Mucosa of stomach (tissue), 1 donor: ENCODE results near the gene MMP2.
A peak's percentile ranks its signal among the peaks of the same experiment; 100 is the strongest.

Experiments
- H3K27me3 ChIP-seq: one replicate; pipeline ENCODE4 v1.7.0; 2013; ENCODE audit warnings: mild to moderate bottlenecking, low read length; ENCODE audit not compliant: control insufficient read depth, insufficient read depth
- H3K36me3 ChIP-seq: one replicate; pipeline ENCODE4 v1.7.0; 2013; ENCODE audit warnings: low read length; ENCODE audit not compliant: control insufficient read depth, insufficient read depth
- H3K4me1 ChIP-seq: one replicate; pipeline ENCODE4 v1.7.0; 2013; ENCODE audit warnings: mild to moderate bottlenecking, low read length; ENCODE audit not compliant: control insufficient read depth, insufficient read depth
- H3K4me3 ChIP-seq: one replicate; pipeline ENCODE4 v1.7.0; 2013; ENCODE audit warnings: low read length
- H3K9ac ChIP-seq: one replicate; pipeline ENCODE4 v1.7.0; 2013; ENCODE audit warnings: mild to moderate bottlenecking, low read length, moderate library complexity
- H3K9me3 ChIP-seq: one replicate; pipeline ENCODE4 v1.7.0; 2013; ENCODE audit warnings: mild to moderate bottlenecking, low read length, moderate library complexity; ENCODE audit not compliant: control insufficient read depth
- donor health status: Pancreatic carcinoma.

Gene MMP2

GRCh38 chr16:55499951-55500529 is 21.0 kb downstream of the MMP2 start:
- Histone ChIP-seq H3K4me1 (peaks cover 47% of the 10 kb centered on the region), H3K4me3 (no peak overlapping the region), H3K9ac (peak overlapping the region; percentile 2), H3K36me3 (no peaks in the 10 kb centered on the region), H3K9me3 (no peaks in the 10 kb centered on the region), H3K27me3 (no peaks in the 10 kb centered on the region)

- Histone ChIP-seq H3K9ac (peak overlapping the region; percentile 2), H3K36me3 (no peaks in the 10 kb centered on the region), H3K4me3 (no peak overlapping the region), H3K4me1 (peaks cover 47% of the 10 kb centered on the region), H3K9me3 (no peaks in the 10 kb centered on the region), H3K27me3 (no peaks in the 10 kb centered on the region)
Measured at GRCh38 chr16:55500530-55501011, 21.6 kb downstream of the MMP2 start.

GRCh38 chr16:55501549-55502322 is 22.7 kb downstream of the MMP2 start:
- Histone ChIP-seq H3K4me3 (no peak overlapping the region), H3K9ac (no peak overlapping the region), H3K36me3 (no peaks in the 10 kb centered on the region), H3K4me1 (peaks cover 47% of the 10 kb centered on the region), H3K9me3 (no peaks in the 10 kb centered on the region), H3K27me3 (no peaks in the 10 kb centered on the region)

- Histone ChIP-seq H3K9me3 (no peaks in the 10 kb centered on the region), H3K4me1 (peaks cover 47% of the 10 kb centered on the region), H3K9ac (no peak overlapping the region), H3K27me3 (no peaks in the 10 kb centered on the region), H3K36me3 (no peaks in the 10 kb centered on the region), H3K4me3 (no peak overlapping the region)
Measured at GRCh38 chr16:55502801-55503366, 23.9 kb downstream of the MMP2 start.

- Histone ChIP-seq H3K9me3 (no peaks in the 10 kb centered on the region), H3K36me3 (no peaks in the 10 kb centered on the region), H3K4me3 (no peak overlapping the region), H3K9ac (no peak overlapping the region), H3K27me3 (no peaks in the 10 kb centered on the region), H3K4me1 (peaks cover 47% of the 10 kb centered on the region)
Measured at GRCh38 chr16:55503726-55504550, 24.9 kb downstream of the MMP2 start.

- Histone ChIP-seq H3K36me3 (no peaks in the 10 kb centered on the region), H3K4me1 (peaks cover 48% of the 10 kb centered on the region), H3K9me3 (no peaks in the 10 kb centered on the region), H3K27me3 (no peaks in the 10 kb centered on the region), H3K4me3 (no peak overlapping the region), H3K9ac (no peak overlapping the region)
Measured at GRCh38 chr16:55505333-55506015, 26.5 kb downstream of the MMP2 start.

- no peaks in the 10 kb centered on the region for H3K36me3 ChIP-seq
- H3K4me3 ChIP-seq, result no peak overlapping the region
Measured at GRCh38 chr16:55506083-55506482, 27.1 kb downstream of the MMP2 start.

GRCh38 chr16:55506708-55507107 is 27.7 kb downstream of the MMP2 start:
- H3K9ac ChIP-seq, result no peak overlapping the region
- no peaks in the 10 kb centered on the region for H3K36me3 ChIP-seq
- no peaks in the 10 kb centered on the region for H3K9me3 ChIP-seq
- peaks cover 35% of the 10 kb centered on the region for H3K4me1 ChIP-seq
- no peak overlapping the region for H3K4me3 ChIP-seq
- no peaks in the 10 kb centered on the region for H3K27me3 ChIP-seq

More at GRCh38 chr16:55506083-55506482, 27.1 kb downstream of the MMP2 start:
- Histone ChIP-seq H3K4me1 (peaks cover 42% of the 10 kb centered on the region), H3K9me3 (no peaks in the 10 kb centered on the region), H3K9ac (no peak overlapping the region), H3K27me3 (no peaks in the 10 kb centered on the region)

- Histone ChIP-seq H3K4me1 (peaks cover 18% of the 10 kb centered on the region), H3K9me3 (no peaks in the 10 kb centered on the region), H3K27me3 (no peaks in the 10 kb centered on the region), H3K36me3 (no peaks in the 10 kb centered on the region), H3K4me3 (peak overlapping the region; percentile 15), H3K9ac (peak overlapping the region; percentile 72)
Measured at GRCh38 chr16:55508271-55508921, 29.4 kb downstream of the MMP2 start.

- Histone ChIP-seq H3K4me3 (peak within 1 kb of the TSS; percentile 15), H3K36me3 (no peaks in the 10 kb centered on the region), H3K4me1 (peaks cover 10% of the 10 kb centered on the region), H3K27me3 (no peaks in the 10 kb centered on the region), H3K9ac (peak within 1 kb of the TSS; percentile 72), H3K9me3 (no peaks in the 10 kb centered on the region)
Measured at GRCh38 chr16:55508941-55509931, 30.2 kb downstream of the MMP2 start, which contains the start of gene LPCAT2. LPCAT2 (plus strand) TSS chr16:55509072; CDS start chr16:55509182, 110 bp downstream.
